Right cardiac atrium (tissue), 5 donors: Measurements from ENCODE around the gene CECR2. TPM values are rescaled to one million over a fixed set of nuclear protein-coding genes. Genes with fewer than 3 reads are reported as not detected.
A peak's percentile ranks its signal among the peaks of the same experiment; 100 is the strongest.

Experiments used
- ATAC-seq, 2 donors: fragments of 200-7000 bp; cut with Tn5 transposase; one replicate each; pipeline versions ENCODE4 v1.8.0 to v1.9.1; 2020; ENCODE audit warnings: moderate library complexity in 2 of 2, mild to moderate bottlenecking in 1 of 2
- DNase-seq, 3 donors: peaks; one replicate each; pipeline ENCODE4 v3.0.0-alpha.2; 2020
- H3K27ac ChIP-seq: one replicate; pipeline ENCODE4 v1.5.1; 2013; ENCODE audit warnings: mild to moderate bottlenecking, low read length, control low read depth, moderate library complexity
- H3K27me3 ChIP-seq: one replicate; pipeline ENCODE4 v1.6.1; 2013; ENCODE audit not compliant: control insufficient read depth, insufficient read depth
- H3K4me1 ChIP-seq: one replicate; pipeline ENCODE4 v1.6.1; 2013; ENCODE audit warnings: low read length; ENCODE audit not compliant: control insufficient read depth, insufficient read depth
- H3K4me3 ChIP-seq: one replicate; pipeline ENCODE4 v1.5.1; 2013; ENCODE audit warnings: low read length, control low read depth
- H3K9me3 ChIP-seq: one replicate; pipeline ENCODE4 v1.6.1; 2013; ENCODE audit warnings: low read length; ENCODE audit not compliant: control insufficient read depth
- WGBS: extraction: QIAGEN DNeasy Blood & Tissue Kit; methylation state at CpG from one replicate; pipeline ENCODE4 v1.1.7; 2013; 5-methylcytosine and 5-hydroxymethylcytosine counted together
- intact Hi-C, 4 donors: fragments of 100-400 bp; cut with DNase I; formaldehyde crosslinking; loops; one replicate each; pipeline versions ENCODE4 v1.11.0 to v1.14.0; 2022 to 2023
- polyA plus RNA-seq: library from polyadenylated mRNA; stranded (reverse); fragments of 200-250 nt; gene quantifications from one replicate; pipeline ENCODE4 v1.2.3, GENCODE V29; 2013
- total RNA-seq, 4 donors: library from RNA; stranded (reverse); fragmentation: NEBNext Ultra II Directional; extraction: Animal tissue kit (Norgen Biotek cat#: 25700); gene quantifications; one replicate each; pipeline ENCODE4 v1.2.1, GENCODE V29; 2021
- donor health status: healthy with polysubstance abuse.
- donor health status: DM: no; HTN: yes; CAD: no.
- donor health status: DM: no; HTN: no; CAD: no.
- donor health status: DM: no; HTN: yes; CAD: no; lungs with severe emphysema.
- donor health status: DM: yes; HTN: yes; CAD: no.

Gene CECR2
- total and polyA plus RNA-seq, 5 donors, result 3.4 to 8.3 (median 4.3) TPM

GRCh38 chr22:17381192-17381913 lies 12.1 kb downstream of the CECR2 start:
- Histone ChIP-seq H3K27ac (no peak overlapping the region), H3K9me3 (no peaks in the 10 kb centered on the region), H3K27me3 (no peaks in the 10 kb centered on the region), H3K4me1 (peaks cover under 1% of the 10 kb centered on the region), H3K4me3 (no peak overlapping the region)
- intact Hi-C loops, result no loop called here
- DNase-seq, result no peak
- peak in 1 of 2 donors; percentile 52 for ATAC-seq
- 75% methylated on average over 12 of the region's 12 CpGs for WGBS

- Histone ChIP-seq H3K4me3 (no peak overlapping the region), H3K27ac (no peak overlapping the region), H3K9me3 (no peaks in the 10 kb centered on the region), H3K27me3 (no peaks in the 10 kb centered on the region), H3K4me1 (no peaks in the 10 kb centered on the region)
- intact Hi-C loops, result no loop called here
- DNase-seq (no peak), ATAC-seq (no peak)
- WGBS, result 92% methylated on average over 7 of the region's 7 CpGs
These were observed 15.5 kb downstream of the CECR2 start for GRCh38 chr22:17384612-17385330.

GRCh38 chr22:17387356-17387755 lies 18.1 kb downstream of the CECR2 start:
- Histone ChIP-seq H3K27me3 (no peaks in the 10 kb centered on the region), H3K4me3 (no peak overlapping the region), H3K27ac (no peak overlapping the region), H3K9me3 (no peaks in the 10 kb centered on the region), H3K4me1 (no peaks in the 10 kb centered on the region)
- intact Hi-C loops, result no loop called here
- DNase-seq (no peak), ATAC-seq (no peak)
- 68% methylated on average over 9 of the region's 9 CpGs for WGBS

GRCh38 chr22:17388235-17388634 lies 19.0 kb downstream of the CECR2 start:
- no peak for DNase-seq
- Histone ChIP-seq H3K4me3 (no peak overlapping the region), H3K4me1 (no peaks in the 10 kb centered on the region), H3K27me3 (no peaks in the 10 kb centered on the region), H3K9me3 (no peaks in the 10 kb centered on the region), H3K27ac (no peak overlapping the region)
- intact Hi-C loops, result no loop called here
- WGBS, result 91% methylated on average over 10 of the region's 10 CpGs
- ATAC-seq, result no peak

GRCh38 chr22:17390087-17390486 lies 20.8 kb downstream of the CECR2 start:
- Histone ChIP-seq H3K9me3 (no peaks in the 10 kb centered on the region), H3K4me1 (no peaks in the 10 kb centered on the region), H3K4me3 (no peak overlapping the region), H3K27ac (no peak overlapping the region), H3K27me3 (no peaks in the 10 kb centered on the region)
- no peak for ATAC-seq
- 57% methylated on average over 5 of the region's 5 CpGs for WGBS
- DNase-seq, result no peak
- intact Hi-C loops, result no loop called here

- WGBS, result 85% methylated on average over 3 of the region's 3 CpGs
- Histone ChIP-seq H3K27ac (no peak overlapping the region), H3K4me1 (no peaks in the 10 kb centered on the region), H3K27me3 (no peaks in the 10 kb centered on the region), H3K4me3 (no peak overlapping the region), H3K9me3 (no peaks in the 10 kb centered on the region)
- intact Hi-C loops, result no loop called here
- DNase-seq, result no peak
- no peak for ATAC-seq
These were observed 27.3 kb downstream of the CECR2 start for GRCh38 chr22:17396516-17396915.

- Histone ChIP-seq H3K4me3 (no peak overlapping the region), H3K4me1 (no peaks in the 10 kb centered on the region), H3K27me3 (no peaks in the 10 kb centered on the region), H3K27ac (no peak overlapping the region), H3K9me3 (no peaks in the 10 kb centered on the region)
- ATAC-seq, result no peak
- DNase-seq, result no peak
- intact Hi-C loops, result no loop called here
- WGBS, result 83% methylated on average over 11 of the region's 11 CpGs
These were observed 28.7 kb downstream of the CECR2 start for GRCh38 chr22:17397756-17398547.

- Histone ChIP-seq H3K9me3 (no peaks in the 10 kb centered on the region), H3K27me3 (no peaks in the 10 kb centered on the region), H3K4me3 (no peak overlapping the region), H3K4me1 (no peaks in the 10 kb centered on the region), H3K27ac (no peak overlapping the region)
- WGBS, result 87% methylated on average over 3 of the region's 3 CpGs
- intact Hi-C loops, result no loop called here
- DNase-seq (no peak), ATAC-seq (no peak)
These were observed 31.0 kb downstream of the CECR2 start for GRCh38 chr22:17400305-17400704.

GRCh38 chr22:17401728-17402127 lies 32.5 kb downstream of the CECR2 start:
- no peaks in the 10 kb centered on the region for H3K4me1 ChIP-seq
- WGBS, result 95% methylated on average over 7 of the region's 7 CpGs
- H3K27ac ChIP-seq, result no peak overlapping the region
- DNase-seq, result no peak
- intact Hi-C loops, result no loop called here
- H3K9me3 ChIP-seq, result no peaks in the 10 kb centered on the region
- no peak for ATAC-seq
- H3K27me3 ChIP-seq, result no peaks in the 10 kb centered on the region
- no peak overlapping the region for H3K4me3 ChIP-seq

- Histone ChIP-seq H3K9me3 (no peaks in the 10 kb centered on the region), H3K4me3 (no peak overlapping the region), H3K27me3 (no peaks in the 10 kb centered on the region), H3K27ac (no peak overlapping the region), H3K4me1 (no peaks in the 10 kb centered on the region)
- intact Hi-C loops, result no loop called here
- DNase-seq, result no peak
- ATAC-seq, result no peak
These were observed 33.0 kb downstream of the CECR2 start for GRCh38 chr22:17402293-17402692.

- no peak for ATAC-seq
- H3K4me3 ChIP-seq, result no peak overlapping the region
- no peaks in the 10 kb centered on the region for H3K27me3 ChIP-seq
- no peak overlapping the region for H3K27ac ChIP-seq
- no peaks in the 10 kb centered on the region for H3K9me3 ChIP-seq
- intact Hi-C loops, result no loop called here
- DNase-seq, result no peak
- 58% methylated on average over 13 of the region's 13 CpGs for WGBS
- H3K4me1 ChIP-seq, result no peaks in the 10 kb centered on the region
These were observed 34.6 kb downstream of the CECR2 start for GRCh38 chr22:17403906-17404305.
